Measurements from ENCODE around the gene SAP30L. TPM values are rescaled to one million over a fixed set of nuclear protein-coding genes. Genes with fewer than 3 reads are reported as not detected.

The SAP30L gene
- total RNA-seq, 1 experiment from 2014 or later, result 13.3 TPM

DNA sequence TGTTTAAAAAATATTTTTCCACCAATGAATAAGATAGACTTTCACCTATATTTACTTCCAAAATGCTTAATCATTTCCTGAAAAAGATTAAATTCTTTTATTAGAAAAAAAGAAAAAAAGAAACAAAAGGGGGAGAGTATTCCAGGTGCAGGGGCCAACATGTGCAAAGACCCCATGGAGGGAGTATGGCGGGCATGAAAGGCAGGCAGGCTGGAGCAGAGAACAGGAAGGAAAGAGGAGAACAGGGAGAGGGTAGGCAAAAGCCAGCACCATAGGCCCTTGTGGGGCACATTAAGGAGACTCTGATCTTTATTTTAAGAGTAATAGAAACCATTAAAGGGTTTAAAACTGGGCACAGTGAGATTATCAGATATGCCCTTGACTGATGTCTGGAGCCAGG lies 16.5 kb upstream of the SAP30L start:
- no peak overlapping the region for H2AFZ ChIP-seq (ENCODE audit: low read length)
- DNase-seq, result no peak
- H3K4me2 ChIP-seq (ENCODE audit: low read depth, low read length, poor library complexity, severe bottlenecking), result no peak overlapping the region
- H3K79me2 ChIP-seq (ENCODE audit: low read length), result peaks cover 2% of the 10 kb centered on the region; the same call in 1 of the 2 replicates
- H3K4me1 ChIP-seq (ENCODE audit: low read length), result no peaks in the 10 kb centered on the region
- H3K4me3 ChIP-seq (ENCODE audit: low read length), result no peak overlapping the region
- H4K20me1 ChIP-seq (ENCODE audit: insufficient read depth, low read depth, low read length), result no peaks in the 10 kb centered on the region
- H3K27me3 ChIP-seq (ENCODE audit: low read length), result no peaks in the 10 kb centered on the region
- peaks cover 4% of the 10 kb centered on the region; the same call in 1 of the 2 replicates for H3K36me3 ChIP-seq (ENCODE audit: insufficient read depth, low read length)
- no peaks in the 10 kb centered on the region for H3K9me2 ChIP-seq (replicated peaks; ENCODE audit: insufficient read depth, low read length)
- H3K9me3 ChIP-seq (ENCODE audit: low read length), result 0 out of 2 replicates have a peak, but pooled peaks cover 5% of the 10 kb centered on the region
- H3K9ac ChIP-seq (ENCODE audit: low read length), result no peak overlapping the region
- H3K27ac ChIP-seq (ENCODE audit: low read length), result no peak overlapping the region

GRCh38 chr5:154430466-154430865 lies 15.3 kb upstream of the SAP30L start:
- Histone ChIP-seq H3K27me3 (ENCODE audit: low read length) (no peaks in the 10 kb centered on the region), H4K20me1 (ENCODE audit: insufficient read depth, low read depth, low read length) (no peaks in the 10 kb centered on the region), H3K9me2 (replicated peaks; ENCODE audit: insufficient read depth, low read length) (no peaks in the 10 kb centered on the region), H3K4me2 (ENCODE audit: low read depth, low read length, poor library complexity, severe bottlenecking) (no peak overlapping the region), H3K4me3 (ENCODE audit: low read length) (no peak overlapping the region), H2AFZ (ENCODE audit: low read length) (no peak overlapping the region), H3K4me1 (ENCODE audit: low read length) (no peaks in the 10 kb centered on the region), H3K9me3 (ENCODE audit: low read length) (0 out of 2 replicates have a peak, but pooled peaks cover 5% of the 10 kb centered on the region), H3K79me2 (ENCODE audit: low read length) (peaks cover 2% of the 10 kb centered on the region; the same call in 1 of the 2 replicates), H3K9ac (ENCODE audit: low read length) (no peak overlapping the region), H3K36me3 (ENCODE audit: insufficient read depth, low read length) (peaks cover 5% of the 10 kb centered on the region; the same call in 1 of the 2 replicates), H3K27ac (ENCODE audit: low read length) (no peak overlapping the region)
- DNase-seq, result no peak

DNA sequence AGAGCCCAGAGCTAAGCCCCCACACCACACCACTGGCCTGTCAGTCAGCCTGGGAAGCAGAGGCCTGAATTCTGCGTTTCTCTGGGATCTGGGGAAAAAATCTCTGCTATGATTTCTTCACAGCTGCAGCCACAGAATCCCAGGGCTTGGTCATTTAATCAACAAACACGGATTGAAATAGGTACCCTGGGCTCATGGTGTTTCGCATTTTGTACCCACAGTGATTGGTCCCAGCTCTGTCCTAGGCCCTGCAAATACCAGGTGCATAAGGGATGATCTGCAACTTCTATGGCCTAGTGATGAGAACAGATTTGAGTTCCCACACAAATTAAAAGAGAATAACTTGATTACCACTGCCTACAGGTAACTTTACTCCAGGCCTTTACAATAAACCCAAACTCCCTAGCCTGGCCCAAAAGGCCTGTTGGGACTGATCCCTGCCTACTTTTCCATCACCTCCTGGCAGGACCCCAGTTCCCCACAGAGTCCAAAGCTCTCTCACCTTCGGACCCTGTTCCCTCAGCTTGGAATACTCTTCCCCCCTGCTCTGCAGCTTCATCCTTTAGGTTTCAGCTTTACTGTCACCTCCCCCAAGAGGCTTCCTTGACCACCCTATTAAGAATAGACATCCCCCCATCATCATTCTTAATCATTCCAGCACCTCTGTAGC lies 14.7 kb upstream of the SAP30L start:
- Histone ChIP-seq H3K27ac (ENCODE audit: low read length) (no peak overlapping the region), H3K79me2 (ENCODE audit: low read length) (peaks cover 2% of the 10 kb centered on the region; the same call in 1 of the 2 replicates), H3K4me3 (ENCODE audit: low read length) (no peak overlapping the region), H3K4me1 (ENCODE audit: low read length) (no peaks in the 10 kb centered on the region), H4K20me1 (ENCODE audit: insufficient read depth, low read depth, low read length) (no peaks in the 10 kb centered on the region), H3K9me3 (ENCODE audit: low read length) (0 out of 2 replicates have a peak, but pooled peaks cover 5% of the 10 kb centered on the region), H3K9ac (ENCODE audit: low read length) (no peak overlapping the region), H3K4me2 (ENCODE audit: low read depth, low read length, poor library complexity, severe bottlenecking) (no peak overlapping the region), H2AFZ (ENCODE audit: low read length) (no peak overlapping the region), H3K36me3 (ENCODE audit: insufficient read depth, low read length) (peaks cover 8% of the 10 kb centered on the region; the same call in 1 of the 2 replicates), H3K9me2 (replicated peaks; ENCODE audit: insufficient read depth, low read length) (no peaks in the 10 kb centered on the region), H3K27me3 (ENCODE audit: low read length) (no peaks in the 10 kb centered on the region)
- no peak for DNase-seq

- Histone ChIP-seq H3K4me3 (ENCODE audit: low read length) (no peak overlapping the region), H3K4me1 (ENCODE audit: low read length) (no peaks in the 10 kb centered on the region), H3K9me2 (replicated peaks; ENCODE audit: insufficient read depth, low read length) (no peaks in the 10 kb centered on the region), H3K27ac (ENCODE audit: low read length) (no peak overlapping the region), H3K9ac (ENCODE audit: low read length) (no peak overlapping the region), H4K20me1 (ENCODE audit: insufficient read depth, low read depth, low read length) (no peaks in the 10 kb centered on the region), H3K36me3 (ENCODE audit: insufficient read depth, low read length) (peaks cover 28% of the 10 kb centered on the region), H2AFZ (ENCODE audit: low read length) (no peak overlapping the region), H3K9me3 (ENCODE audit: low read length) (no peaks in the 10 kb centered on the region), H3K79me2 (ENCODE audit: low read length) (peaks cover 2% of the 10 kb centered on the region; the same call in 1 of the 2 replicates), H3K4me2 (ENCODE audit: low read depth, low read length, poor library complexity, severe bottlenecking) (no peak overlapping the region), H3K27me3 (ENCODE audit: low read length) (no peaks in the 10 kb centered on the region)
- no peak for DNase-seq
Measured at GRCh38 chr5:154435226-154435625, 10.6 kb upstream of the SAP30L start.

- no peak overlapping the region for H3K4me2 ChIP-seq (ENCODE audit: low read depth, low read length, poor library complexity, severe bottlenecking)
- no peak for DNase-seq
- no peaks in the 10 kb centered on the region for H3K27me3 ChIP-seq (ENCODE audit: low read length)
- H3K4me3 ChIP-seq (ENCODE audit: low read length), result no peak overlapping the region
- H3K79me2 ChIP-seq (ENCODE audit: low read length), result peaks cover 14% of the 10 kb centered on the region
- H3K4me1 ChIP-seq (ENCODE audit: low read length), result no peaks in the 10 kb centered on the region
- no peak overlapping the region for H3K27ac ChIP-seq (ENCODE audit: low read length)
- no peaks in the 10 kb centered on the region for H4K20me1 ChIP-seq (ENCODE audit: insufficient read depth, low read depth, low read length)
- no peak overlapping the region for H3K9ac ChIP-seq (ENCODE audit: low read length)
- peaks cover 42% of the 10 kb centered on the region for H3K36me3 ChIP-seq (ENCODE audit: insufficient read depth, low read length)
- H3K9me3 ChIP-seq (ENCODE audit: low read length), result no peaks in the 10 kb centered on the region
- no peak overlapping the region for H2AFZ ChIP-seq (ENCODE audit: low read length)
- no peaks in the 10 kb centered on the region for H3K9me2 ChIP-seq (replicated peaks; ENCODE audit: insufficient read depth, low read length)
Measured at GRCh38 chr5:154437281-154437965, 8.4 kb upstream of the SAP30L start.

GRCh38 chr5:154440540-154440939 lies 5.3 kb upstream of the SAP30L start:
- no peak for DNase-seq
- Histone ChIP-seq H3K9ac (ENCODE audit: low read length) (no peak overlapping the region), H3K27ac (ENCODE audit: low read length) (no peak overlapping the region), H3K79me2 (ENCODE audit: low read length) (peaks cover 38% of the 10 kb centered on the region), H3K36me3 (ENCODE audit: insufficient read depth, low read length) (peaks cover 38% of the 10 kb centered on the region), H3K27me3 (ENCODE audit: low read length) (no peaks in the 10 kb centered on the region), H3K4me1 (ENCODE audit: low read length) (peaks cover 12% of the 10 kb centered on the region), H3K4me2 (ENCODE audit: low read depth, low read length, poor library complexity, severe bottlenecking) (no peak overlapping the region), H2AFZ (ENCODE audit: low read length) (no peak overlapping the region), H3K9me2 (replicated peaks; ENCODE audit: insufficient read depth, low read length) (no peaks in the 10 kb centered on the region), H3K4me3 (ENCODE audit: low read length) (no peak overlapping the region), H3K9me3 (ENCODE audit: low read length) (no peaks in the 10 kb centered on the region), H4K20me1 (ENCODE audit: insufficient read depth, low read depth, low read length) (no peaks in the 10 kb centered on the region)

DNA sequence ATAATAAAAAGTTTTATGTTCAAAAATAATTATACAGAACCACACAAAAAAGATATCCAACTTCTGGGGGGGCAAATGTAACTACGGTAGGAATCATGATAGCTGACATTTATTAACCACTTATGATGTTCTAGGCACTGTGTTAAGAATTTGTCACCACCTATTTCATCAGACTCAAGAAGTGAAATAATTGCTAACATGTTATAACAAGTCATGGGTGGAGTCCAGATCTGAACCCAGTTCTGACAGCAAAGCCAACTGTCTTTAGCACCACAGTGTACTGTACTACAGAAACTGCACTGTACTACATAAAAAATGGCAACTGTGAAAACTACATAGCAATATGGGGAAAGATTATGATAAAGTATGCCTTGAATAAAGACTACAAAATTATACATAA lies 3.0 kb upstream of the SAP30L start:
- no peak for DNase-seq
- Histone ChIP-seq H4K20me1 (ENCODE audit: insufficient read depth, low read depth, low read length) (peaks cover 8% of the 10 kb centered on the region), H3K4me1 (ENCODE audit: low read length) (peaks cover 22% of the 10 kb centered on the region), H3K36me3 (ENCODE audit: insufficient read depth, low read length) (peaks cover 28% of the 10 kb centered on the region), H3K9me3 (ENCODE audit: low read length) (no peaks in the 10 kb centered on the region), H3K79me2 (ENCODE audit: low read length) (peaks cover 56% of the 10 kb centered on the region), H3K4me3 (ENCODE audit: low read length) (no peak overlapping the region), H3K9me2 (replicated peaks; ENCODE audit: insufficient read depth, low read length) (no peaks in the 10 kb centered on the region), H3K4me2 (ENCODE audit: low read depth, low read length, poor library complexity, severe bottlenecking) (no peak overlapping the region), H3K27me3 (ENCODE audit: low read length) (no peaks in the 10 kb centered on the region), H2AFZ (ENCODE audit: low read length) (no peak overlapping the region), H3K27ac (ENCODE audit: low read length) (no peak overlapping the region), H3K9ac (ENCODE audit: low read length) (no peak overlapping the region)

Data from Karpas-422 (cell line).